Measurements from ENCODE around the gene CTPS2.

CTPS2 gene

DNA sequence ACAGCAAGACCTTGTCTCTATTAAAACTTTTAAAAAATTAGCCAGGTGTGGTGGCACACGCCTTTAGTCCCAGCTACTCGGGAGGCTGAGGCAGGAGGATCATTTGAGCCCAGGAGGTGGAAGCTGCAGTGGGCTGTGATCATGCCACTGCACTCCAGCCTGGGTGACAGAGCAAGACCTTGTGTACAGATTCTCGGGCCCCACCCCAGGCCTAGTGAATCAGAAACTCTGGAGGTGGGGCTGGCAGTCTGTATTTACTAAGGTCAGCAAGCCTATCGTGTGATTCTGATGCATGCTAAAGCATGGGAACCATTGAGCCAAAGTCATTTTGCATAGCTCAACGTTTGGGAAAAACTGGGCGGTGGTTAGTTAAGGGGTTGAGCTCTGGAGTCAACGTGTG, 59.0 kb downstream of the CTPS2 start:
- no peak overlapping the region for H3K27ac ChIP-seq
- no peak for TF ChIP-seq ZFX (IDR thresholded peaks at IDR 0.05)
- TF ChIP-seq, protein P1, sequence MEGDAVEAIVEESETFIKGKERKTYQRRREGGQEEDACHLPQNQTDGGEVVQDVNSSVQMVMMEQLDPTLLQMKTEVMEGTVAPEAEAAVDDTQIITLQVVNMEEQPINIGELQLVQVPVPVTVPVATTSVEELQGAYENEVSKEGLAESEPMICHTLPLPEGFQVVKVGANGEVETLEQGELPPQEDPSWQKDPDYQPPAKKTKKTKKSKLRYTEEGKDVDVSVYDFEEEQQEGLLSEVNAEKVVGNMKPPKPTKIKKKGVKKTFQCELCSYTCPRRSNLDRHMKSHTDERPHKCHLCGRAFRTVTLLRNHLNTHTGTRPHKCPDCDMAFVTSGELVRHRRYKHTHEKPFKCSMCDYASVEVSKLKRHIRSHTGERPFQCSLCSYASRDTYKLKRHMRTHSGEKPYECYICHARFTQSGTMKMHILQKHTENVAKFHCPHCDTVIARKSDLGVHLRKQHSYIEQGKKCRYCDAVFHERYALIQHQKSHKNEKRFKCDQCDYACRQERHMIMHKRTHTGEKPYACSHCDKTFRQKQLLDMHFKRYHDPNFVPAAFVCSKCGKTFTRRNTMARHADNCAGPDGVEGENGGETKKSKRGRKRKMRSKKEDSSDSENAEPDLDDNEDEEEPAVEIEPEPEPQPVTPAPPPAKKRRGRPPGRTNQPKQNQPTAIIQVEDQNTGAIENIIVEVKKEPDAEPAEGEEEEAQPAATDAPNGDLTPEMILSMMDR (conservative IDR thresholded peaks at IDR 0.05), result no peak

DNA sequence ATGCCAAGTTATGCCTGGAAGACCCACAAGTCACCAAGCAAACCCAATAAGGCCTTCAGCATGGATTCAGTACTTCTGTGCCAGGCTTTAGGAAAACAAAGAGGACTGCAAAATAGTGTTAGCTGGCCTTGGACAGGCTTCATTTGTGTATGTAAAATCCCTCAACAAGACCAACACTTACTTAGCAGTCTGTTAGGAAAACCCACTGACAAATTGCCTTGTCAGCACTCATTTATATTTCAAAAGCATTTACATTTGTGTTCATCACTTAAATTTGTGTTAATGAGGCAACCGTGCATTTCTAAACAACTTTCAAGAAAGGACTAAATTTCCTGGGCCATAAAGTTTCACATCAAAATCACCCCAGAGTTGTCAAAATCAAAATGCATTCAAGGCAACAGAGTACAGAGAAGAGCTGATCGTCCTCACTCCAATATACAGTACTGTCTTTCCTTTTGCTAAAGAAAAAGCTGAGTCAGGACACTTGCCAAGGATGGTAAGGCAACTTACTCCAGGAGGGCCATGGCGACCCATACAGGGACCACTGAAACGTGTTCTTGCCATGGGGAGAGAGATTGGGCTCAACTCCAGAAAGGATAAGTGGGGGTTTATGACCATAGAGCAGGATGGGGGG, 61.0 kb downstream of the CTPS2 start:
- no peak for TF ChIP-seq ZFX (IDR thresholded peaks at IDR 0.05)
- TF ChIP-seq, protein P1 (conservative IDR thresholded peaks at IDR 0.05), result no peak
- H3K27ac ChIP-seq, result no peak overlapping the region

DNA sequence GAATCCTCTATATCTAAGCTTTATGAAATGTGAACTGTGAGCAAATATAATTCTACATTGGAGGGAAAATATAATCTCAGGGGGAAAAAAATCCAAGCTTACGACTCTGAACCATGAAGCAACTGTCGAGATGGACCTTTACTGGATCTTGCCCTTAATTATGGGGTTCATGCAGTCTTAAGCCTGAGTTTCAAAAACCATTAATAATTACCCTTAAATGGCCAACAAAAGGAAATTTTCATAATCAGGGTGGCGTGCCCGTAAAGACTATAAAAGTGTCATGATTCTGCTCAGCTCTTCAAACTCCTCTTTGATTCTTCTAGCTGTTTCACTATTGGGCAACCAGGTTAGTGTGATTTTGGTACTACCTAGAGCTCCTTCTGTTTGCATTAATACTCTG, 62.6 kb downstream of the CTPS2 start, which contains the start of gene S100G:
Gene S100G (plus strand): TSS at position 301 of the 400 bp plus-strand sequence. CDS start 849 bp downstream, outside the sequence.
- no peak within 1 kb of the TSS for H3K27ac ChIP-seq
- no peak for TF ChIP-seq ZFX (IDR thresholded peaks at IDR 0.05)
- TF ChIP-seq, protein P1 (conservative IDR thresholded peaks at IDR 0.05), result no peak

DNA sequence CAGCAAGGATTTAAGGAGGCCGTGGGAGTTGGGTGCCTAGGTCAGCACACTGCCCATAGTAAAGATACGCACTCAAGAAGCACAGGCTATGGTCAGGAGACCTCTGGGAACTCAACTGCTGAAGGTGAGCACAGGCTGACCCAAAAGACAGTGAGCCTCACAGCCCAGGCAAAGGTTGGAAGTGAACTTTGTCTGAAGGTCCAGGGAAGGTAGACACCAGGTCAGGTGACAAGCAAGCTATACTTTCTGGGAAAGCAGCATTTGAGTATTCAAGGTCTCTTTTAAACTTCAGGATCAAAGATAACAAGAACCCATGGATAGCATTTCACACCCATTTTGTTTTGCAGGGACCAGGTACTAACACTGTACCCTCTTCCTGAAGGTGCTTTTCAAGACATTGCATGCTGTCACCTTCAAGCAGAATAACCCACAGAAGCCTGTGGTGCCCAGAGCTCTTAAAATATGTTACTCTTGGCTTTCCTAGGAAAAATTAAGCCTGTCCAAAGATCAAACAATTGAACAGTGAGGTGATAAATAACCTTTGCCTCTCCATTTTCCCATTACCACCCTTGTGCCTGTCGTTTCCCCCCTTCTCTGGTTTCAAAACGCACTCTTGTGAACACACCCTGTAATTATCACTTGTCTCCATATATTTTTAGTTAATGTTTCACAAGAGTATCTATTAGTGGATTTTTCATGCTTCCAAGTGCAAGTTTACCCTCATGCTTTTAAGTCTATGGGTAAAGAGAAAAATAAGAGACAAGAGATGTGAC, 65.9 kb downstream of the CTPS2 start:
- TF ChIP-seq ZFX (IDR thresholded peaks at IDR 0.05), result no peak
- TF ChIP-seq, protein P1 (conservative IDR thresholded peaks at IDR 0.05), result no peak

DNA sequence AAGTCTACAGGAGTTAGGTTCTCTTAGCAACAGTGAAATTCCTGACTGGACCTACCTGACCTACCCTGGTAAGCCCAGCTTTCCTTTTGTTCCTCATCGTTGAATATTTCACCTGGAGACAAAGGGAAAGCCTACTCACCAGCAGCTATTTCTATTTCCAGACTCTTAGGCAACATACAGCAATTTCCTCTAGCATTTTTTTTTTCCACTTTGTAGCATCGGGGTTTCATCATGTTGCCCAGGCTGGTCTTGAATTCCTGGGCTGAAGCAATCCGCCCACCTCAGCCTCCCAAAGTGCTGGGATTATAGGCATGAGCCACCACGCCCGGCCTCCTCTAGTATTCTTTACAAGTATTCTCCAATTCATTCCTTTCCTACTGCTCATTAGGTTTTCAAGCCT, 69.3 kb downstream of the CTPS2 start:
- TF ChIP-seq ZFX (IDR thresholded peaks at IDR 0.05), result no peak
- TF ChIP-seq, protein P1 (conservative IDR thresholded peaks at IDR 0.05), result no peak
- no peak overlapping the region for H3K27ac ChIP-seq

More for the DNA sequence above, 65.9 kb downstream of the CTPS2 start:
- no peak overlapping the region for H3K27ac ChIP-seq

DNA sequence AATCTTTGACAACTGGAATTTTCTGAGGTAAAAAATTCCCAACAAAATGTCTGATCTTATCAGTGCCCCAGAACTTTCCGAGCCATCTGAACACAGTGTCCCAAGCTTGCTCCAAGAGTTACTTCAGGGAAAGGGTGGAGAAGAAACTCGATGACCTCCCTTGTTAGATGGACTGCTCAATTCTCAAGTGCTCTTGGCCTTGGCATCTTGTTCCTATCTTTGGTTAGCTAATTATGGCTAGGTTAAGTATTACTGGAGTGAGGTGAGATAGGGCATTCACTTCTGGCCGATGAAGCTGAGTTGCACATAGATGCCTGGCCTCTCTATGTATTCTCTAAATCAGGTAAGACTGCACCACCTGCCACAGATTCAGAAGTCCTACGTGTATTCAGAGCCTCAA, 71.6 kb downstream of the CTPS2 start:
- H3K27ac ChIP-seq, result no peak overlapping the region
- TF ChIP-seq ZFX (IDR thresholded peaks at IDR 0.05), result no peak
- TF ChIP-seq, protein P1 (conservative IDR thresholded peaks at IDR 0.05), result no peak

DNA sequence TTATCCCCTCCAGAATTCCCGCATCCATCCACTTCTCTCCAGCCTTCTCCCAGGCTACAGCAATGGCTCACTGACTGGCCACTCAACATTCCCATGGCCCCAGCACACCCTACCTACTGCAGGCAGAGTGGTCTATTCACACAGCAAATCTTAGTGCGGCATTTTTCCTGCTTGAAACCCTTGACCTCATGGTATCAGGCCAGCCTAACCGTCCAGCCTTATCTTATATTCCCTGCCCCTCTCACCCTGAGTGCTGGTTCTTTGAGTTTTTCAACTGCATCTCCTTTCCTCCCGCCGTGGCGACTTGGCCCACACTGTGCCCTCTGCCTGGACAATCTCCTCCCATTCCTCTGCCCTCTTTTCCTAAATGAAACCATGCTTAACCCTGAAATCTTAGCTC, 72.5 kb downstream of the CTPS2 start:
- TF ChIP-seq, protein P1 (conservative IDR thresholded peaks at IDR 0.05), result no peak
- no peak for TF ChIP-seq ZFX (IDR thresholded peaks at IDR 0.05)
- no peak overlapping the region for H3K27ac ChIP-seq

All from C4-2B (cell line).